Stimulated activated CD4-positive, alpha-beta T cell treated with anti-CD3 and anti-CD28 coated beads, Interleukin-15, amount 100 ng/mL, for 1 hour (primary cell): Measurements from ENCODE around the gene WDR18.
"Not testable (repeated sequence)": the region's sequence is repeated elsewhere in the genome, so short reads cannot be mapped to it uniquely, and the experiment has no call there.

ENCODE experiments used
- DNase-seq, 2 donors: peaks; one replicate each; pipeline ENCODE4 v3.0.0-alpha.2; 2020; ENCODE audit warnings: low read depth in 1 of 2, low spot score in 1 of 2

Gene WDR18

GRCh38 chr19:948842-949496 lies 35.2 kb upstream of the WDR18 start:
- no peak for DNase-seq

- DNase-seq, result no peak
These were observed 33.6 kb upstream of the WDR18 start for GRCh38 chr19:950352-951066.

- no peak for DNase-seq
These were observed 32.0 kb upstream of the WDR18 start for GRCh38 chr19:952049-952679.

GRCh38 chr19:952680-953444 lies 31.3 kb upstream of the WDR18 start:
- DNase-seq, result no peak

GRCh38 chr19:953445-954271 lies 30.5 kb upstream of the WDR18 start:
- DNase-seq, result no peak

- no peak for DNase-seq
These were observed 29.9 kb upstream of the WDR18 start for GRCh38 chr19:954272-954671.

- no peak for DNase-seq
These were observed 29.3 kb upstream of the WDR18 start for GRCh38 chr19:954672-955494.

GRCh38 chr19:955803-956765 lies 28.1 kb upstream of the WDR18 start:
- DNase-seq, result no peak

- DNase-seq, result no peak
These were observed 27.2 kb upstream of the WDR18 start for GRCh38 chr19:956766-957440.

GRCh38 chr19:957578-957977 lies 26.6 kb upstream of the WDR18 start:
- DNase-seq, result not testable (repeated sequence)

- no peak for DNase-seq
These were observed 24.9 kb upstream of the WDR18 start for GRCh38 chr19:958967-959855.

- DNase-seq, result no peak
These were observed 24.1 kb upstream of the WDR18 start for GRCh38 chr19:960020-960419.

- DNase-seq, result no peak
These were observed 23.6 kb upstream of the WDR18 start for GRCh38 chr19:960601-960938.

- no peak for DNase-seq
These were observed 22.1 kb upstream of the WDR18 start for GRCh38 chr19:961866-962620.

- DNase-seq, result no peak
These were observed 21.3 kb upstream of the WDR18 start for GRCh38 chr19:962683-963400.

- no peak for DNase-seq
These were observed 20.6 kb upstream of the WDR18 start for GRCh38 chr19:963486-963951.
